ENCODE results near the gene SIRT6.
A peak's percentile ranks its signal among the peaks of the same experiment; 100 is the strongest.
"Not testable (repeated sequence)": the region's sequence is repeated elsewhere in the genome, so short reads cannot be mapped to it uniquely, and the experiment has no call there.

The SIRT6 gene

GRCh38 chr19:4173479-4174212, 8.7 kb downstream of the SIRT6 start:
- DNase-seq: no peak

GRCh38 chr19:4172861-4173473, 9.4 kb downstream of the SIRT6 start:
- DNase-seq: peak; percentile 19

GRCh38 chr19:4171676-4172075, 10.7 kb downstream of the SIRT6 start:
- DNase-seq: no peak

GRCh38 chr19:4164262-4164661, 18.1 kb downstream of the SIRT6 start:
- no peak for DNase-seq

GRCh38 chr19:4161415-4162077, 20.8 kb downstream of the SIRT6 start:
- no peak for DNase-seq

- not testable (repeated sequence) for DNase-seq
Measured at GRCh38 chr19:4157971-4158370, 24.4 kb downstream of the SIRT6 start.

- no peak for DNase-seq
Measured at GRCh38 chr19:4157164-4157563, 25.2 kb downstream of the SIRT6 start.

GRCh38 chr19:4154571-4155312, 27.6 kb downstream of the SIRT6 start:
- no peak for DNase-seq

- no peak for DNase-seq
Measured at GRCh38 chr19:4152241-4152998, 29.9 kb downstream of the SIRT6 start.

- no peak for DNase-seq
Measured at GRCh38 chr19:4151623-4152022, 30.7 kb downstream of the SIRT6 start.

- peak; percentile 38 for DNase-seq
Measured at GRCh38 chr19:4149518-4150288, 32.7 kb downstream of the SIRT6 start.

- DNase-seq: no peak
Measured at GRCh38 chr19:4144666-4145249, 37.6 kb downstream of the SIRT6 start.

GRCh38 chr19:4142916-4143315, 39.4 kb downstream of the SIRT6 start:
- DNase-seq: not testable (repeated sequence)

- DNase-seq: peak; percentile 89
Measured at GRCh38 chr19:4140237-4140711, 42.1 kb downstream of the SIRT6 start.

- DNase-seq: peak; percentile 80
Measured at GRCh38 chr19:4139614-4140236, 42.6 kb downstream of the SIRT6 start.

- no peak for DNase-seq
Measured at GRCh38 chr19:4138445-4138844, 43.9 kb downstream of the SIRT6 start.

GRCh38 chr19:4136680-4137088, 45.7 kb downstream of the SIRT6 start:
- no peak for DNase-seq

- not testable (repeated sequence) for DNase-seq
Measured at GRCh38 chr19:4135386-4135785, 47.0 kb downstream of the SIRT6 start.

GRCh38 chr19:4134351-4134750, 48.0 kb downstream of the SIRT6 start:
- no peak for DNase-seq

- no peak for DNase-seq
Measured at GRCh38 chr19:4130744-4131438, 51.5 kb downstream of the SIRT6 start.

Data from NCI-H510A treated with DMSO at 0.1 percent for 48 hours (cell line).